Neural cell (in vitro differentiated cells): ENCODE results near the gene SLF1. TPM values are rescaled to one million over a fixed set of nuclear protein-coding genes. Genes with fewer than 3 reads are reported as not detected.
A peak's percentile ranks its signal among the peaks of the same experiment; 100 is the strongest.

Experiments used
- H2AFZ ChIP-seq: fragments of 200-600, 300-800 bp; sonication (generic), shearing (Covaris generic); 2 replicates; pipeline ENCODE4 v1.6.0; 2014; ENCODE audit warnings: low read depth, mild to moderate bottlenecking, antibody characterized with exemption, low read length, moderate library complexity
- H3F3A ChIP-seq: fragments of 200-600 bp; shearing (Covaris generic); 2 replicates; pipeline ENCODE4 v1.6.1; 2016; ENCODE audit warnings: mild to moderate bottlenecking, moderate library complexity, mixed read lengths, antibody characterized with exemption, low read length; ENCODE audit not compliant: insufficient read depth, poor library complexity, severe bottlenecking
- H3K27ac ChIP-seq: fragments of 200-600, 300-800 bp; sonication (generic), shearing (Covaris generic); 2 replicates; pipeline ENCODE4 v1.5.1; 2014; ENCODE audit warnings: mild to moderate bottlenecking, low read length, moderate library complexity
- H3K27me3 ChIP-seq: fragments of 300-800, 200-600 bp; sonication (generic), shearing (Covaris generic); 2 replicates; pipeline ENCODE4 v1.6.0; 2014; ENCODE audit warnings: mild to moderate bottlenecking, low read depth, low read length, moderate library complexity; ENCODE audit not compliant: insufficient read depth
- H3K36me3 ChIP-seq: fragments of 300-800, 200-600 bp; sonication (generic), shearing (Covaris generic); 2 replicates; pipeline ENCODE4 v1.5.1; 2014; ENCODE audit warnings: mild to moderate bottlenecking, antibody characterized with exemption, low read length, moderate library complexity; ENCODE audit not compliant: insufficient read depth
- H3K4me2 ChIP-seq: fragments of 300-800, 200-600 bp; sonication (generic), shearing (Covaris generic); 2 replicates; pipeline ENCODE4 v1.6.0; 2014; ENCODE audit warnings: mild to moderate bottlenecking, low read length
- H3K4me3 ChIP-seq: fragments of 300-800, 200-600 bp; sonication (generic), shearing (Covaris generic); 2 replicates; pipeline ENCODE4 v1.5.1; 2014; ENCODE audit warnings: mild to moderate bottlenecking, low read length, moderate library complexity
- H3K79me2 ChIP-seq: fragments of 200-600 bp; shearing (Covaris generic); replicated peaks from 2 replicates; pipeline ENCODE4 v1.6.0; 2014; ENCODE audit warnings: mild to moderate bottlenecking, low read length, moderate library complexity; ENCODE audit not compliant: insufficient read depth
- H3K9ac ChIP-seq: fragments of 300-800, 200-600 bp; sonication (generic), shearing (Covaris generic); 2 replicates; pipeline ENCODE4 v1.6.1; 2016; ENCODE audit warnings: mild to moderate bottlenecking, low read length, mixed read lengths
- H3K9me2 ChIP-seq: fragments of 200-600 bp; shearing (Covaris generic); 2 replicates; pipeline ENCODE4 v1.6.1; 2016; ENCODE audit warnings: mild to moderate bottlenecking, low read length, mixed read lengths; ENCODE audit not compliant: insufficient read depth
- H3K9me3 ChIP-seq: fragments of 200-600, 300-800 bp; sonication (generic), shearing (Covaris generic); 2 replicates; pipeline ENCODE4 v1.6.1; 2016; ENCODE audit warnings: mild to moderate bottlenecking, mixed run types, low read length, moderate library complexity, mixed read lengths
- H4K20me1 ChIP-seq: fragments of 200-600 bp; shearing (Covaris generic); 2 replicates; pipeline ENCODE4 v1.6.1; 2016; ENCODE audit warnings: mild to moderate bottlenecking, mixed run types; ENCODE audit not compliant: insufficient read depth
- EP300 ChIP-seq: fragments of 450-650 bp; conservative IDR thresholded peaks from 2 replicates; pipeline ENCODE4 v1.6.1; 2014; ENCODE audit warnings: antibody characterized with exemption, mild to moderate bottlenecking, moderate library complexity; ENCODE audit not compliant: poor library complexity, severe bottlenecking
- EZH2 ChIP-seq: fragments of 200-600, 300-800 bp; shearing (Covaris generic), sonication (generic); IDR thresholded peaks from 2 replicates; pipeline ENCODE4 v1.6.1; 2014; ENCODE audit warnings: antibody characterized with exemption, low read length, borderline replicate concordance, mild to moderate bottlenecking; ENCODE audit not compliant: insufficient read depth, poor library complexity, severe bottlenecking
- MXI1 ChIP-seq: fragments of 450-650 bp; conservative IDR thresholded peaks from 2 replicates; pipeline ENCODE4 v1.6.1; 2014; ENCODE audit warnings: antibody characterized with exemption, mild to moderate bottlenecking; ENCODE audit not compliant: poor library complexity, severe bottlenecking
- POLR2AphosphoS5 ChIP-seq: IDR thresholded peaks from 2 replicates; pipeline ENCODE4 v1.6.1; 2012
- RAD21 ChIP-seq: fragments of 450-650 bp; conservative IDR thresholded peaks from 2 replicates; pipeline ENCODE4 v1.6.1; 2014; ENCODE audit warnings: antibody characterized with exemption, mild to moderate bottlenecking, moderate library complexity
- SMC3 ChIP-seq: fragments of 450-650 bp; conservative IDR thresholded peaks from 2 replicates; pipeline ENCODE4 v1.6.1; 2014; ENCODE audit warnings: antibody characterized with exemption, mild to moderate bottlenecking, moderate library complexity; ENCODE audit not compliant: poor library complexity
- TAF1 ChIP-seq: IDR thresholded peaks from 2 replicates; pipeline ENCODE4 v1.6.1; 2012; ENCODE audit warnings: low read depth
- polyA plus RNA-seq: library from polyadenylated mRNA; depleted of rRNA; stranded (reverse); fragments of >200 nt; gene quantifications from 2 replicates; pipeline ENCODE4 v1.2.3, GENCODE V29; 2014
- TF ChIP-seq, protein P1 (sequence below): IDR thresholded peaks from 2 replicates; pipeline ENCODE4 v1.6.1; 2012; ENCODE audit warnings: borderline replicate concordance
- TF ChIP-seq, protein P2 (sequence below): fragments of 450-650 bp; IDR thresholded peaks from 2 replicates; pipeline ENCODE4 v1.5.1; 2014; ENCODE audit warnings: antibody characterized with exemption, mild to moderate bottlenecking, moderate library complexity; ENCODE audit not compliant: poor library complexity, severe bottlenecking

The SLF1 gene
- polyA plus RNA-seq, 1 donor from 2014 or later = 19.7 TPM

DNA sequence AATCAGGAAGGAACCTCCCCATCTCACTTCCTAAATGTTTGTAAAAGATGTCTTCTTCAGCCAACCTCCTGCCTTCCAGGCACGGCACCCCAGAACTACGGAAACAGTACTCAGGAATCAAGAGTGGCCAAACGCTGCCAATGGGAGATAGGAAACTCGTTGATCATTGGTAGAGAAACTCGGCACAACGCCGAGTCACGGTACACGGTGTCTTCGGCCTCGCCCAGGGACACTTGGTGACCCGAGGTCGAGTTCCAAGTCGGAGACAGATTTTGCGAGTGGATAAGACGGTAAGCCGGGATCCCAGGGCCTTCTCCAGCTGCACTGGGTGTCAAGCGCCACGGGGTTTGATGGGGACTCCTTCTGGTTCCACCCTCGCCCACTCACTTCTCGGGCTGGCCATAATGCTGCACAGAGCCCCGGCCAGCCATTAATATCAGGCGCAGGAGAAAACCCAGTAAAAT is 408 bp upstream of the SLF1 start:
- H3K4me2 ChIP-seq = peak overlapping the region; percentile 82

DNA sequence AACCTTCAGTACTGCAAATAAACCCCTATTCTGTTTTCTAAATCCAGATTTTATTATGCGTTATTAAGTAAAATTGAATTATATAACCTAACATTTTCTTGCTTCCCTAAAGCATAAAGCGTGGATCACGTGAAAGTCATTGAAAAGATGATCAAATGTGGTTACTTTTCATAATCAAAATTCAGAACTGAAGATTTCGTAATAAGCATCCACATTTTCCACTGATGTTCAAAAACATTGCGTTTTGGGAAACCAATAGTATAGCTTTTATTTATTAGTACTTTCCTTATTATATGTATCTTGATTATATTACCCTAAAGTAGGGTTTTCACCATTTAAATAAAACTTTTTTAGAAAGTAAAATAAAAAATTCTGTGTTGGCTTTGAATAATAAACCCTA is 1.8 kb downstream of the SLF1 start:
- no peaks in the 10 kb centered on the region for H3K36me3 ChIP-seq
- no peaks in the 10 kb centered on the region for H3F3A ChIP-seq
- H3K9ac ChIP-seq = no peak overlapping the region
- H2AFZ ChIP-seq = no peak overlapping the region
- no peak overlapping the region for H3K4me2 ChIP-seq
- TF ChIP-seq EZH2 = no peak
- TF ChIP-seq TAF1 = no peak
- TF ChIP-seq, protein P1, sequence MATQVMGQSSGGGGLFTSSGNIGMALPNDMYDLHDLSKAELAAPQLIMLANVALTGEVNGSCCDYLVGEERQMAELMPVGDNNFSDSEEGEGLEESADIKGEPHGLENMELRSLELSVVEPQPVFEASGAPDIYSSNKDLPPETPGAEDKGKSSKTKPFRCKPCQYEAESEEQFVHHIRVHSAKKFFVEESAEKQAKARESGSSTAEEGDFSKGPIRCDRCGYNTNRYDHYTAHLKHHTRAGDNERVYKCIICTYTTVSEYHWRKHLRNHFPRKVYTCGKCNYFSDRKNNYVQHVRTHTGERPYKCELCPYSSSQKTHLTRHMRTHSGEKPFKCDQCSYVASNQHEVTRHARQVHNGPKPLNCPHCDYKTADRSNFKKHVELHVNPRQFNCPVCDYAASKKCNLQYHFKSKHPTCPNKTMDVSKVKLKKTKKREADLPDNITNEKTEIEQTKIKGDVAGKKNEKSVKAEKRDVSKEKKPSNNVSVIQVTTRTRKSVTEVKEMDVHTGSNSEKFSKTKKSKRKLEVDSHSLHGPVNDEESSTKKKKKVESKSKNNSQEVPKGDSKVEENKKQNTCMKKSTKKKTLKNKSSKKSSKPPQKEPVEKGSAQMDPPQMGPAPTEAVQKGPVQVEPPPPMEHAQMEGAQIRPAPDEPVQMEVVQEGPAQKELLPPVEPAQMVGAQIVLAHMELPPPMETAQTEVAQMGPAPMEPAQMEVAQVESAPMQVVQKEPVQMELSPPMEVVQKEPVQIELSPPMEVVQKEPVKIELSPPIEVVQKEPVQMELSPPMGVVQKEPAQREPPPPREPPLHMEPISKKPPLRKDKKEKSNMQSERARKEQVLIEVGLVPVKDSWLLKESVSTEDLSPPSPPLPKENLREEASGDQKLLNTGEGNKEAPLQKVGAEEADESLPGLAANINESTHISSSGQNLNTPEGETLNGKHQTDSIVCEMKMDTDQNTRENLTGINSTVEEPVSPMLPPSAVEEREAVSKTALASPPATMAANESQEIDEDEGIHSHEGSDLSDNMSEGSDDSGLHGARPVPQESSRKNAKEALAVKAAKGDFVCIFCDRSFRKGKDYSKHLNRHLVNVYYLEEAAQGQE = no peak
- TF ChIP-seq SMC3 = no peak
- TF ChIP-seq POLR2AphosphoS5 = no peak
- TF ChIP-seq, protein P2, sequence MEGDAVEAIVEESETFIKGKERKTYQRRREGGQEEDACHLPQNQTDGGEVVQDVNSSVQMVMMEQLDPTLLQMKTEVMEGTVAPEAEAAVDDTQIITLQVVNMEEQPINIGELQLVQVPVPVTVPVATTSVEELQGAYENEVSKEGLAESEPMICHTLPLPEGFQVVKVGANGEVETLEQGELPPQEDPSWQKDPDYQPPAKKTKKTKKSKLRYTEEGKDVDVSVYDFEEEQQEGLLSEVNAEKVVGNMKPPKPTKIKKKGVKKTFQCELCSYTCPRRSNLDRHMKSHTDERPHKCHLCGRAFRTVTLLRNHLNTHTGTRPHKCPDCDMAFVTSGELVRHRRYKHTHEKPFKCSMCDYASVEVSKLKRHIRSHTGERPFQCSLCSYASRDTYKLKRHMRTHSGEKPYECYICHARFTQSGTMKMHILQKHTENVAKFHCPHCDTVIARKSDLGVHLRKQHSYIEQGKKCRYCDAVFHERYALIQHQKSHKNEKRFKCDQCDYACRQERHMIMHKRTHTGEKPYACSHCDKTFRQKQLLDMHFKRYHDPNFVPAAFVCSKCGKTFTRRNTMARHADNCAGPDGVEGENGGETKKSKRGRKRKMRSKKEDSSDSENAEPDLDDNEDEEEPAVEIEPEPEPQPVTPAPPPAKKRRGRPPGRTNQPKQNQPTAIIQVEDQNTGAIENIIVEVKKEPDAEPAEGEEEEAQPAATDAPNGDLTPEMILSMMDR = no peak
- TF ChIP-seq RAD21 = no peak
- no peak for TF ChIP-seq EP300
- no peak for TF ChIP-seq MXI1
- H4K20me1 ChIP-seq = no peaks in the 10 kb centered on the region
- no peaks in the 10 kb centered on the region for H3K27me3 ChIP-seq
- peak overlapping the region; percentile 87 for H3K4me3 ChIP-seq
- H3K9me2 ChIP-seq = no peaks in the 10 kb centered on the region
- H3K9me3 ChIP-seq = no peaks in the 10 kb centered on the region
- no peak overlapping the region for H3K27ac ChIP-seq
- peaks cover 42% of the 10 kb centered on the region for H3K79me2 ChIP-seq

More for the DNA sequence above, 408 bp upstream of the SLF1 start:
- peak overlapping the region; percentile 67 for H3K9ac ChIP-seq
- TF ChIP-seq SMC3 (peak; percentile 21), TAF1 (no peak), EZH2 (no peak)
- TF ChIP-seq, protein P2 = peak; percentile 25
- no peaks in the 10 kb centered on the region for H3K27me3 ChIP-seq
- H4K20me1 ChIP-seq = no peaks in the 10 kb centered on the region
- no peaks in the 10 kb centered on the region for H3K9me3 ChIP-seq
- no peaks in the 10 kb centered on the region for H3K36me3 ChIP-seq
- H2AFZ ChIP-seq = peak overlapping the region; percentile 81
- no peaks in the 10 kb centered on the region for H3F3A ChIP-seq
- H3K4me3 ChIP-seq = peak overlapping the region; percentile 87
- H3K79me2 ChIP-seq = peaks cover 37% of the 10 kb centered on the region
- no peaks in the 10 kb centered on the region for H3K9me2 ChIP-seq
- H3K27ac ChIP-seq = peak overlapping the region; percentile 63
